GM12878 (cell line): Measurements from ENCODE around the gene STAMBPL1. TPM values are rescaled to one million over a fixed set of nuclear protein-coding genes. Genes with fewer than 3 reads are reported as not detected.
A peak's percentile ranks its signal among the peaks of the same experiment; 100 is the strongest.

ENCODE experiments used
- FOS ChIP-seq: IDR thresholded peaks from 3 replicates; pipeline ENCODE4 v1.6.1; 2011; ENCODE audit warnings: borderline replicate concordance; ENCODE audit not compliant: insufficient read length; ENCODE audit errors: extremely low read depth
- IKZF2 ChIP-seq, 2 experiments: fragments of 450-650 bp; IDR thresholded peaks; 2 replicates each; pipeline ENCODE4 v1.6.1; 2017; ENCODE audit warnings: mild to moderate bottlenecking in 2 of 2, moderate library complexity in 2 of 2
- IRF5 ChIP-seq: fragments of 450-650 bp; IDR thresholded peaks from 2 replicates; pipeline ENCODE4 v1.6.1; 2017; ENCODE audit warnings: borderline replicate concordance
- MTA2 ChIP-seq: fragments of 450-650 bp; IDR thresholded peaks from 2 replicates; pipeline ENCODE4 v1.6.1; 2016; ENCODE audit warnings: low read depth, mild to moderate bottlenecking, moderate library complexity
- NFIC ChIP-seq: IDR thresholded peaks from 2 replicates; pipeline ENCODE4 v1.6.1; 2012; ENCODE audit warnings: low read depth, mild to moderate bottlenecking, inconsistent platforms, low read length, moderate library complexity
- NFXL1 ChIP-seq: fragments of 450-650 bp; IDR thresholded peaks from 2 replicates; pipeline ENCODE4 v1.6.1; 2017; ENCODE audit warnings: antibody characterized with exemption, mild to moderate bottlenecking, borderline replicate concordance
- PAX5 ChIP-seq: IDR thresholded peaks from 2 replicates; pipeline ENCODE4 v1.6.1; 2011; ENCODE audit warnings: low read depth, low read length, borderline replicate concordance
- PBX3 ChIP-seq: IDR thresholded peaks from 2 replicates; pipeline ENCODE4 v1.6.1; 2011; ENCODE audit warnings: mild to moderate bottlenecking, low read depth, low read length, moderate library complexity; ENCODE audit not compliant: insufficient replicate concordance
- RAD21 ChIP-seq: IDR thresholded peaks from 2 replicates; pipeline ENCODE4 v1.6.1; 2011; ENCODE audit warnings: mild to moderate bottlenecking, low read depth, low read length, moderate library complexity; ENCODE audit not compliant: insufficient read depth
- RELA ChIP-seq: fragments of 450-650 bp; IDR thresholded peaks from 2 replicates; pipeline ENCODE4 v1.8.0; 2014; ENCODE audit warnings: borderline replicate concordance; ENCODE audit not compliant: partially characterized antibody
- ZBTB40 ChIP-seq: fragments of 450-650 bp; IDR thresholded peaks from 2 replicates; pipeline ENCODE4 v1.6.1; 2016; ENCODE audit warnings: mild to moderate bottlenecking, moderate library complexity, borderline replicate concordance
- ZNF384 ChIP-seq: IDR thresholded peaks from 2 replicates; pipeline ENCODE4 v1.6.1; 2012; ENCODE audit warnings: low read depth, mild to moderate bottlenecking, low read length, improper control_type of control experiment, borderline replicate concordance
- polyA plus RNA-seq, 11 experiments: library from polyadenylated mRNA; depleted of rRNA in 4 of 11; unstranded in 6 of 11; stranded (reverse) in 5 of 11; fragments of >200 nt; fragmentation: Nextera tagmentation in 4 of 11; fragmentation: Illumina TruSeq in 1 of 11; extraction: Ambion mirVana in 4 of 11; extraction: Trizol in 1 of 11; gene quantifications; 1 replicate in 1 of 11; 2 replicates in 10 of 11; pipeline versions ENCODE4 v1.2.1 to v1.2.3, GENCODE V29; 2011 to 2016; ENCODE audit warnings: inconsistent platforms in 2 of 11, missing spikeins in 2 of 11, low read depth in 1 of 11
- total RNA-seq, 4 experiments: library from RNA; depleted of rRNA in 3 of 4; stranded (reverse); fragments of >200 nt in 3 of 4; fragmentation: Illumina TruSeq in 1 of 4; extraction: Trizol in 1 of 4; gene quantifications; 2 replicates each; pipeline versions ENCODE4 v1.2.1 to v1.2.3, GENCODE V29; 2013 to 2021

Gene STAMBPL1
- total and polyA plus RNA-seq, 10 of the 15 experiments (the other 5 are each of a cell fraction or from before 2014, with no cell fraction given) = 7.5 to 44.1 (median 25.4) TPM

GRCh38 chr10:88879534-88880281 is at the start of gene STAMBPL1 (continued):
- peak in 1 of 2 experiments; percentile 33; a peak in 2 of 4 replicates for TF ChIP-seq IKZF2 (IDR thresholded peaks at IDR 0.05)
- TF ChIP-seq FOS = no peak
- no peak for TF ChIP-seq IRF5
- TF ChIP-seq MTA2 = 0 out of 2 replicates have a peak, but pooled peaks have one; percentile 15
- TF ChIP-seq RAD21 = no peak
- TF ChIP-seq ZNF384 = no peak
- no peak for TF ChIP-seq NFXL1
- TF ChIP-seq NFIC = no peak; the same call in 1 of the 2 replicates
- 0 out of 2 replicates have a peak, but pooled peaks have one; percentile 20 for TF ChIP-seq ZBTB40
- TF ChIP-seq PBX3 = no peak
- TF ChIP-seq PAX5 = no peak
- no peak for TF ChIP-seq RELA
